Activated CD8-positive, alpha-beta memory T cell treated with anti-CD3 and anti-CD28 coated beads, Interleukin-2, amount 50 U/mL, for 24 hours (primary cell): ENCODE measurements around the gene HIPK3.
"Not testable (repeated sequence)": the region's sequence is repeated elsewhere in the genome, so short reads cannot be mapped to it uniquely, and the experiment has no call there.

Experiments
- DNase-seq: peaks from one replicate; pipeline ENCODE4 v3.0.0-alpha.2; 2020; ENCODE audit errors: extremely low read depth

HIPK3 gene

GRCh38 chr11:33303541-33303940 lies 46.4 kb downstream of the HIPK3 start:
- no peak for DNase-seq

GRCh38 chr11:33306821-33307220 lies 49.6 kb downstream of the HIPK3 start:
- not testable (repeated sequence) for DNase-seq

GRCh38 chr11:33307984-33308383 lies 50.8 kb downstream of the HIPK3 start:
- no peak for DNase-seq

- no peak for DNase-seq
These were observed 51.9 kb downstream of the HIPK3 start for GRCh38 chr11:33309118-33309517.

- no peak for DNase-seq
These were observed 53.7 kb downstream of the HIPK3 start for GRCh38 chr11:33310720-33311500.

GRCh38 chr11:33311680-33312079 lies 54.5 kb downstream of the HIPK3 start:
- DNase-seq = no peak

GRCh38 chr11:33315822-33316221 lies 58.6 kb downstream of the HIPK3 start:
- DNase-seq = no peak

- DNase-seq = no peak
These were observed 60.5 kb downstream of the HIPK3 start for GRCh38 chr11:33317662-33318061.

GRCh38 chr11:33320016-33320813 lies 63.0 kb downstream of the HIPK3 start:
- no peak for DNase-seq

GRCh38 chr11:33320814-33321330 lies 63.7 kb downstream of the HIPK3 start:
- no peak for DNase-seq

- no peak for DNase-seq
These were observed 64.2 kb downstream of the HIPK3 start for GRCh38 chr11:33321422-33321821.

GRCh38 chr11:33323421-33323820 lies 66.2 kb downstream of the HIPK3 start:
- no peak for DNase-seq

- DNase-seq = no peak
These were observed 67.3 kb downstream of the HIPK3 start for GRCh38 chr11:33324302-33324985.

GRCh38 chr11:33325451-33325850 lies 68.3 kb downstream of the HIPK3 start:
- no peak for DNase-seq

GRCh38 chr11:33329705-33330329 lies 72.6 kb downstream of the HIPK3 start:
- DNase-seq = no peak

- DNase-seq = no peak
These were observed 76.6 kb downstream of the HIPK3 start for GRCh38 chr11:33333816-33334215.

GRCh38 chr11:33334627-33335026 lies 77.4 kb downstream of the HIPK3 start:
- no peak for DNase-seq

- DNase-seq = no peak
These were observed 82.1 kb downstream of the HIPK3 start for GRCh38 chr11:33339247-33339646.

GRCh38 chr11:33344611-33345010 lies 87.4 kb downstream of the HIPK3 start:
- no peak for DNase-seq

- no peak for DNase-seq
These were observed 90.4 kb downstream of the HIPK3 start for GRCh38 chr11:33347490-33348125.

- DNase-seq = no peak
These were observed 93.1 kb downstream of the HIPK3 start for GRCh38 chr11:33350287-33350686.
